Stimulated activated CD8-positive, alpha-beta memory T cell treated with anti-CD3 and anti-CD28 coated beads, Interleukin-15, amount 100 ng/mL, for 4 hours (primary cell): ENCODE data around the gene OR2T3.
"Not testable (repeated sequence)": the region's sequence is repeated elsewhere in the genome, so short reads cannot be mapped to it uniquely, and the experiment has no call there.

Source experiments
- DNase-seq, 2 donors: peaks; one replicate each; pipeline ENCODE4 v3.0.0-alpha.2; 2020; ENCODE audit warnings: low read depth in 2 of 2

OR2T3 gene

GRCh38 chr1:248473051-248473450 is at the start of gene OR2T3:
Gene OR2T3, plus strand, starts transcription at chr1:248473351. Its CDS starts 0 bp downstream, at chr1:248473351.
- not testable (repeated sequence) for DNase-seq

- not testable (repeated sequence) for DNase-seq
These were observed 45.5 kb upstream of the OR2T3 start for GRCh38 chr1:248427526-248428191.

- not testable (repeated sequence) for DNase-seq
These were observed 45.0 kb upstream of the OR2T3 start for GRCh38 chr1:248428192-248428533.

- DNase-seq: not testable (repeated sequence)
These were observed 41.5 kb upstream of the OR2T3 start for GRCh38 chr1:248431683-248432082.

- DNase-seq: not testable (repeated sequence)
These were observed 41.0 kb upstream of the OR2T3 start for GRCh38 chr1:248432201-248432600.

GRCh38 chr1:248433811-248434415 is 39.2 kb upstream of the OR2T3 start:
- not testable (repeated sequence) for DNase-seq

GRCh38 chr1:248434913-248435312 is 38.2 kb upstream of the OR2T3 start:
- DNase-seq: not testable (repeated sequence)

GRCh38 chr1:248436303-248436702 is 36.8 kb upstream of the OR2T3 start:
- DNase-seq: not testable (repeated sequence)

- DNase-seq: not testable (repeated sequence)
These were observed 34.5 kb upstream of the OR2T3 start for GRCh38 chr1:248438668-248439067.

- DNase-seq: not testable (repeated sequence)
These were observed 33.9 kb upstream of the OR2T3 start for GRCh38 chr1:248439283-248439682.

GRCh38 chr1:248442500-248443277 is 30.5 kb upstream of the OR2T3 start:
- DNase-seq: not testable (repeated sequence)

GRCh38 chr1:248444603-248445002 is 28.5 kb upstream of the OR2T3 start:
- not testable (repeated sequence) for DNase-seq

GRCh38 chr1:248445399-248445798 is 27.8 kb upstream of the OR2T3 start, which contains the start of gene OR2T2:
Gene OR2T2, plus strand, starts transcription at chr1:248445637. Its CDS starts 7,161 bp downstream, at chr1:248452798.
- DNase-seq: not testable (repeated sequence)

GRCh38 chr1:248448409-248449074 is 24.6 kb upstream of the OR2T3 start:
- DNase-seq: not testable (repeated sequence)

GRCh38 chr1:248449821-248450465 is 23.2 kb upstream of the OR2T3 start:
- DNase-seq: not testable (repeated sequence)

GRCh38 chr1:248450466-248451145 is 22.5 kb upstream of the OR2T3 start:
- DNase-seq: not testable (repeated sequence)

GRCh38 chr1:248453619-248454018 is 19.5 kb upstream of the OR2T3 start:
- DNase-seq: not testable (repeated sequence)

- DNase-seq: not testable (repeated sequence)
These were observed 18.1 kb upstream of the OR2T3 start for GRCh38 chr1:248455045-248455444.

GRCh38 chr1:248456635-248457034 is 16.5 kb upstream of the OR2T3 start:
- not testable (repeated sequence) for DNase-seq

GRCh38 chr1:248459117-248459516 is 14.0 kb upstream of the OR2T3 start:
- not testable (repeated sequence) for DNase-seq

- DNase-seq: no peak
These were observed 2.0 kb upstream of the OR2T3 start for GRCh38 chr1:248471154-248471553.
